ENCODE measurements around the gene FAM20C. TPM values are rescaled to one million over a fixed set of nuclear protein-coding genes. Genes with fewer than 3 reads are reported as not detected.

FAM20C gene
- total RNA-seq, 1 donor from 2014 or later: 10.0 TPM

DNA sequence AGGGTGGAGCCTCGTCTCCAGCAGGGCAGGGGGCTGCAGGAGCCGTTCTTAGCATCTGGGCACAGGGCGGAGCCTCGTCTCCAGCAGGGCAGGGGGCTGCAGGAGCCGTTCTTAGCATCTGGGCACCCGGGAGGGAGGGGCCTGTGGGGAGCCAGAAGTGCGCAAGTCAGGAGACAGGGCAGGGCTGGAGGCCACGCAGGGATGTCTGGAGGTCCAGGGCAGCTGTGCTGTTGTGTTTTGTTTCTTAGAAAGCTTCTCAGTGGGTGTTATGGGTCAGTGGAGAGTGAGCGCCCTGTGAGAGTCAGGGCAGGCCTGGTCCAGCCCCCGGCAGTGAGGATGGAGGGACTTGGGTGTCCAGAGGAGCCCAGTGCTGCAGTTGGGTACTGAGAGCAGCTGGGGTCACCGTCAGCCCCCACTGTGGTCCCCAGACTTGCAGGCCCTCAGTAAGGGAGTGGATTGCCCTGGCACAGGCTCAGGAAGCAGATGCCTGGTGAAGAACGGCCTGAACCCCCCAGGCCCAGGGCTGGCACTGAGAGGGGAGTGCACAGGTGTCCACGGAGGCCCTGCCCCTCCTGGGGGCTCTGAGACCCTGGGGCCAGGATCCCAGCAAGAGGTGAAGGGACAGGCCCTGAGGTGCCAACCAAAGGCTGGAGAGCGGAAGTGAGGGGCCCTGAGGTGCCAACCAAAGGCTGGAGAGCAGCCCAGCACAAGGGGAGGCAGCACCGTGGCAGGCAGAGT, 29.8 kb downstream of the FAM20C start:
- peaks cover 64% of the 10 kb centered on the region for H4K20me1 ChIP-seq (ENCODE audit: insufficient read depth, low read length)
- H3K27me3 ChIP-seq (ENCODE audit: insufficient read depth, low read length): no peaks in the 10 kb centered on the region
- no peak overlapping the region for H3K4me3 ChIP-seq (ENCODE audit: insufficient read depth, low read depth, low read length)
- no peak overlapping the region for H3K9ac ChIP-seq (ENCODE audit: low read length)
- no peak overlapping the region for H3K4me2 ChIP-seq (ENCODE audit: low read length)
- no peaks in the 10 kb centered on the region for H3K36me3 ChIP-seq (ENCODE audit: insufficient read depth, low read length)
- no peaks in the 10 kb centered on the region for H3K36me3 Mint-ChIP-seq (ENCODE audit: low read depth, unreplicated experiment)
- H3K27me3 Mint-ChIP-seq (ENCODE audit: low read depth, unreplicated experiment): peaks cover 3% of the 10 kb centered on the region
- no peak overlapping the region for H3K27ac Mint-ChIP-seq (ENCODE audit: unreplicated experiment)
- no peaks in the 10 kb centered on the region for H3K9me3 ChIP-seq (ENCODE audit: insufficient read depth, low read depth, low read length)
- H3K27ac ChIP-seq (ENCODE audit: low read depth, low read length): no peak overlapping the region
- no peak overlapping the region for H3K4me3 Mint-ChIP-seq (ENCODE audit: unreplicated experiment)
- H3K79me2 ChIP-seq (ENCODE audit: insufficient read depth, low read length): peaks cover 41% of the 10 kb centered on the region
- no peak for TF ChIP-seq EZH2 (IDR thresholded peaks at IDR 0.05; ENCODE audit: insufficient read depth, low read length)
- TF ChIP-seq, protein P1, sequence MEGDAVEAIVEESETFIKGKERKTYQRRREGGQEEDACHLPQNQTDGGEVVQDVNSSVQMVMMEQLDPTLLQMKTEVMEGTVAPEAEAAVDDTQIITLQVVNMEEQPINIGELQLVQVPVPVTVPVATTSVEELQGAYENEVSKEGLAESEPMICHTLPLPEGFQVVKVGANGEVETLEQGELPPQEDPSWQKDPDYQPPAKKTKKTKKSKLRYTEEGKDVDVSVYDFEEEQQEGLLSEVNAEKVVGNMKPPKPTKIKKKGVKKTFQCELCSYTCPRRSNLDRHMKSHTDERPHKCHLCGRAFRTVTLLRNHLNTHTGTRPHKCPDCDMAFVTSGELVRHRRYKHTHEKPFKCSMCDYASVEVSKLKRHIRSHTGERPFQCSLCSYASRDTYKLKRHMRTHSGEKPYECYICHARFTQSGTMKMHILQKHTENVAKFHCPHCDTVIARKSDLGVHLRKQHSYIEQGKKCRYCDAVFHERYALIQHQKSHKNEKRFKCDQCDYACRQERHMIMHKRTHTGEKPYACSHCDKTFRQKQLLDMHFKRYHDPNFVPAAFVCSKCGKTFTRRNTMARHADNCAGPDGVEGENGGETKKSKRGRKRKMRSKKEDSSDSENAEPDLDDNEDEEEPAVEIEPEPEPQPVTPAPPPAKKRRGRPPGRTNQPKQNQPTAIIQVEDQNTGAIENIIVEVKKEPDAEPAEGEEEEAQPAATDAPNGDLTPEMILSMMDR (IDR thresholded peaks at IDR 0.05; ENCODE audit: insufficient read depth, low read depth, low read length): no peak
- no peak for FAIRE-seq
- no peak overlapping the region for H2AFZ ChIP-seq (ENCODE audit: low read depth, low read length)
- H3K9me3 Mint-ChIP-seq (ENCODE audit: unreplicated experiment): no peaks in the 10 kb centered on the region
- H3K4me1 ChIP-seq (ENCODE audit: insufficient read depth, low read length): peaks cover 24% of the 10 kb centered on the region
- H3K4me1 Mint-ChIP-seq (ENCODE audit: low read depth, unreplicated experiment): peaks cover 14% of the 10 kb centered on the region
- DNase-seq (ENCODE audit: low read depth): no peak

DNA sequence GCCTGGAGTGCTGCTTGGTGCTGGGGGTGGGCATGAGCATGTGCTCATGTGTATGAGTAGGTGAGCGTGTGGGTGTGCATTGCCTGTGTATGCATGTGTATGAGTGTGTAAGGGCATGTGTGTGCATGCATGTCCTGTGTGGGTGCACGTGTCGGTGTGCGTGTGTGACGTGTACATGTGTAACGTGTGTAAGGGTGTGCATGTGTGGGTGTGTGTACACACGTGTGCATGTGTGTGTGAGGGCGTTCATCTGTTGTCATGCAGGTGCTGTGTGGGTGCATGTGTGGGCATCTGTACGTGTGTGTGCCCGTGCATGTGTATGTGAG, 30.3 kb downstream of the FAM20C start:
- Histone ChIP-seq H3K79me2 (ENCODE audit: insufficient read depth, low read length) (peaks cover 39% of the 10 kb centered on the region), H3K9me3 (ENCODE audit: insufficient read depth, low read depth, low read length) (no peaks in the 10 kb centered on the region), H4K20me1 (ENCODE audit: insufficient read depth, low read length) (peaks cover 60% of the 10 kb centered on the region), H3K4me2 (ENCODE audit: low read length) (no peak overlapping the region), H3K4me1 (ENCODE audit: insufficient read depth, low read length) (peaks cover 24% of the 10 kb centered on the region), H3K9ac (ENCODE audit: low read length) (no peak overlapping the region), H3K4me3 (ENCODE audit: insufficient read depth, low read depth, low read length) (no peak overlapping the region), H3K27me3 (ENCODE audit: insufficient read depth, low read length) (no peaks in the 10 kb centered on the region), H3K27ac (ENCODE audit: low read depth, low read length) (no peak overlapping the region), H2AFZ (ENCODE audit: low read depth, low read length) (no peak overlapping the region), H3K36me3 (ENCODE audit: insufficient read depth, low read length) (peaks cover 3% of the 10 kb centered on the region)
- TF ChIP-seq EZH2 (IDR thresholded peaks at IDR 0.05; ENCODE audit: insufficient read depth, low read length): no peak
- TF ChIP-seq, protein P1 (IDR thresholded peaks at IDR 0.05; ENCODE audit: insufficient read depth, low read depth, low read length): no peak
- peaks cover 2% of the 10 kb centered on the region for H3K27me3 Mint-ChIP-seq (ENCODE audit: low read depth, unreplicated experiment)
- DNase-seq (ENCODE audit: low read depth): no peak
- peaks cover 3% of the 10 kb centered on the region for H3K9me3 Mint-ChIP-seq (ENCODE audit: unreplicated experiment)
- FAIRE-seq: no peak
- peaks cover 14% of the 10 kb centered on the region for H3K4me1 Mint-ChIP-seq (ENCODE audit: low read depth, unreplicated experiment)
- H3K4me3 Mint-ChIP-seq (ENCODE audit: unreplicated experiment): no peak overlapping the region
- H3K36me3 Mint-ChIP-seq (ENCODE audit: low read depth, unreplicated experiment): no peaks in the 10 kb centered on the region
- no peak overlapping the region for H3K27ac Mint-ChIP-seq (ENCODE audit: unreplicated experiment)

DNA sequence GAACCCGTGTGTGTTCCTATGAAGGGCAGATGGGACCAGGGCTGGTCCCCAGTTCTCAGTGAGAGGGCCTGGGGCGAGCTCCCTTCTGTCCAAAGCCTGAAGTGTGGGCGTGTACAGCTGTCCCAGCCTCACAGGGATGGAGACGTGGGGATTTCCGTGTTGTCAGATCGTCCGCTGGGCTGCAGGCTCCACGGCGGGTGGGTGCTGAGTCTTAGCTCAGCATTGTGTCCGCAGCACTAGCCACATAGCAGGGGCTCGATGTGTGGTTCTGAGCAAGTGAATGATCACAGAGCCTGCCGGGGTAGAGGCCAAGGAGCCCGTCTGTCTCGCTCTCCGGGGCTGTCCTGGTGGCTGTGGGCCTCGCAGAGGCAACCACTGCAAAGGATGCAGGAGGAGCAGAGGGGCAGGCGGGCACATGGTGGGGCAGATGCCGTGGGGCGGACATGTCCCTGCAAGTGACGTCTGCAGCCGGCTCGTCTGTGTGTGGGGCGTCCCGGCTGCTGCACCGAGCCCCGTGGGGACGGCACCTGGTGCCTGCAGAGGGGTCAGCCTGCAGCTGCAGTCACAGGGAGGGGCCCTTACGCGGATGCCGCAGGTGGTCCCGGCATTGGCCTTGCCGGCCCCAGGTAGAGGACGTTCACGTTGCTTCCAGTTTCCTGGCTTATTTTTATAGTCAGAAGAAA, 30.9 kb downstream of the FAM20C start:
- Histone ChIP-seq H2AFZ (ENCODE audit: low read depth, low read length) (no peak overlapping the region), H3K4me2 (ENCODE audit: low read length) (no peak overlapping the region), H3K9ac (ENCODE audit: low read length) (no peak overlapping the region), H3K27me3 (ENCODE audit: insufficient read depth, low read length) (no peaks in the 10 kb centered on the region), H3K79me2 (ENCODE audit: insufficient read depth, low read length) (peaks cover 39% of the 10 kb centered on the region), H3K36me3 (ENCODE audit: insufficient read depth, low read length) (peaks cover 3% of the 10 kb centered on the region), H3K27ac (ENCODE audit: low read depth, low read length) (no peak overlapping the region), H3K9me3 (ENCODE audit: insufficient read depth, low read depth, low read length) (no peaks in the 10 kb centered on the region), H3K4me3 (ENCODE audit: insufficient read depth, low read depth, low read length) (no peak overlapping the region), H4K20me1 (ENCODE audit: insufficient read depth, low read length) (peaks cover 54% of the 10 kb centered on the region), H3K4me1 (ENCODE audit: insufficient read depth, low read length) (peaks cover 27% of the 10 kb centered on the region)
- Mint-ChIP-seq H3K4me3 (ENCODE audit: unreplicated experiment) (no peak overlapping the region), H3K4me1 (ENCODE audit: low read depth, unreplicated experiment) (peaks cover 14% of the 10 kb centered on the region), H3K27ac (ENCODE audit: unreplicated experiment) (no peak overlapping the region), H3K36me3 (ENCODE audit: low read depth, unreplicated experiment) (no peaks in the 10 kb centered on the region), H3K27me3 (ENCODE audit: low read depth, unreplicated experiment) (peaks cover 2% of the 10 kb centered on the region), H3K9me3 (ENCODE audit: unreplicated experiment) (peaks cover 4% of the 10 kb centered on the region)
- DNase-seq (ENCODE audit: low read depth) (no peak), FAIRE-seq (no peak)
- TF ChIP-seq, protein P1 (IDR thresholded peaks at IDR 0.05; ENCODE audit: insufficient read depth, low read depth, low read length): no peak
- no peak for TF ChIP-seq EZH2 (IDR thresholded peaks at IDR 0.05; ENCODE audit: insufficient read depth, low read length)

Measured in astrocyte (in vitro differentiated cells and primary cell).